Dedifferentiated amniotic fluid mesenchymal stem cell (primary cell): ENCODE data around the gene ABCF3.

Experiments
- DNase-seq: peaks from one replicate; pipeline ENCODE4 v3.0.0-alpha.2; 2016; ENCODE audit errors: extremely low spot score

The ABCF3 gene

DNA sequence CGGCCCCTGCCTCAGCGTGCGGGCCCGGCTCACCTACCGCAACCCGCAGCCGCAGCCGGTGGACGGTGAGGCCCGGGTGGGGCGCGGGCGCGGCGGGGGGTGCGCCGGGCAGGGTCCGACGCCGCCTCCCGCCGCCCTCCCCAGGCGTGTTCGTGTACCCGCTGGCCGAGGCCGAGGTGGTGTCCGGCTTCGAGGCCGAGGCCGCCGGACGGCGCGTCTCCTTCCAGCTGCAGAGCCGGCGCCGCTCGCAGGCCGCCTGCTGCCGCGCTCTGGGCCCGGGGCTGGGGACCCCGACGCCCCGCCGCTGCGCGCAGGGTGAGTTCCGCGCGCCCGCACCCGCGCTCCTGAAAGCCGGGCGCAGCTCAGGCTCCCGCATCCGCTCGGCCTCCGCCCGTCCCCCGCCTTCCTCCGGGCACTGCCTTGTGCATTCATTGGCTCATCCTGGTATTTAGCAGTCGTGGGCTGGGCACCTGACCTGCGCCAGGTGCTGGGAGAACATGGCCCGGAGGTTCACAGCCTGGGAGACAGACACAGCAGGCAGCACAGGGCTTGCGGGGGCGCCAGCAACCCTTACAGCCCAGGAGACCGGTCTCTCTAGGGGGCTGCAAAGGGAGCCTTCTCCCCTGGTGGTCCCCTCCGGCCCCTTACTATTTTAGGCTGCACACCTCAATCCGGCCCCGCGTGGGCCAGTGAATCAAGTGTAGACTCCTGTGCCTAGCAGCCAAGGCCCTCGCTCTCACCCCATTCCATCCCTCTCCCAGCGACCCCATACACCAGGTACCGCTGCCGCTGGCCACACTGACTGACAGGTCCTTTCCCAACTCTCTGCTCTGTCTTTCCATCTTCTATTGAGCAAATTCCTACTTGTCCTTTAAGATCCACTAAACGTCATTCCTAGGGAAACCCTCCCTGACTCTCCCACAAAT lies 44.9 kb downstream of the ABCF3 start:
- DNase-seq, result no peak

- DNase-seq, result no peak
Measured at GRCh38 chr3:184231671-184232070, 45.7 kb downstream of the ABCF3 start.

DNA sequence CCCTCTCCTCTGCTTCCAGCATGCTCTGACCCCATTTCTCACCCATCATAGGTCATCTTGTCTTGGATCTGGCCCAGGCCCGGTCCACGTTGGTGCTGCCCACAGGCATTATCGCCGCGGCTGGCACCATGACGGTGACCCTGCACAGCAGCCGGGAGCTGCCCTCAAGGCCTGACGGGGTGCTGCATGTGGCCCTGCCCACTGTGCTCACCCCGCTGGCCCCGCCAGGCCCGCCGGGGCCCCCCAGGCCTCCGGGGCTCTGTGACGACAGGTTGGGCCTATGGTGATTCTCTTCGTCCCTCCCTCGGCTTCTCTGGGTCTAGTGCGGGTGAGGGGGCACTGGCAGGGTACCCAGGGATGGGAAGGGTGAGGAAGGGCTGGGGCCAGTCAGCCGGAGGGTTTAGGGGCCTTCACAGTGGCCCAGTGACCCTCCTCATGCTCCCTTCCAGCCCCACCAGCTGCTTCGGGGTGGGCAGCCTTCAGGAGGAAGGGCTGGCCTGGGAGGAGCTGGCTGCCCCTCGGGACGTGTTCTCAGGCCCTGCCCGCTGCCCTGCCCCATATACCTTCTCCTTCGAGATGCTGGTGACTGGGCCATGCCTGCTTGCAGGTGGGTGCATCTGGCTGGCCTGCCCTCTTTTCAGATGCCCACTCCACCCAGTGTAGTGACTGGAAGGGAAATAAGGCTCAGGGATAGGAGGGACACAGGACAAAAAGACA lies 47.3 kb downstream of the ABCF3 start:
- no peak for DNase-seq

GRCh38 chr3:184234224-184234623 lies 48.2 kb downstream of the ABCF3 start:
- DNase-seq, result no peak

GRCh38 chr3:184234671-184235380 lies 48.8 kb downstream of the ABCF3 start:
- no peak for DNase-seq

DNA sequence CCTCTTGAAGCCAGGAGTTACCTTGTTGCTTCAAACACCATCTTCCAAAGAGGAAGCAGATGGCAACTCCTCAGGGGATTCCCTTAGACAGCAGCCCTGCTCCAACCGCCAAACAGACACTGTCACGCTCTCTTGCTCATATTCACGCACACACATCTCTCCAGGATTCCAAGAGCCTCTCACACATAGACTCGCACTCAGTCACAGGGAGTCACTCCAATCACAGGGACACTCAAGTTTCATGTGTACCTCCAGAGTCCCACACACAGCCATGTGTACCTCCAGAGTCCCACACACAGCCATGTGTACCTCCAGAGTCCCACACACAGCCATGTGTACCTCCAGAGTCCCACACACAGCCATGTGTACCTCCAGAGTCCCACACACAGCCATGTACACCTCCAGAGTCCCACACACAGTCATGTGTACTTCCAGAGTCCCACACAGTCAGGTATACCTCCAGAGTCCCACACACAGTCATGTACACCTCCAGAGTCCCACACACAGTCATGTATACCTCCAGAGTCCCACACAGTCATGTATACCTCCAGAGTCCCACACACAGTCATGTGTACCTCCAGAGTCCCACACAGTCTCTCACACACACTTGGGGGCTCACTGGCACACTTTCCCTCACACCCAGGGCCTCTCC lies 49.5 kb downstream of the ABCF3 start:
- DNase-seq, result no peak

DNA sequence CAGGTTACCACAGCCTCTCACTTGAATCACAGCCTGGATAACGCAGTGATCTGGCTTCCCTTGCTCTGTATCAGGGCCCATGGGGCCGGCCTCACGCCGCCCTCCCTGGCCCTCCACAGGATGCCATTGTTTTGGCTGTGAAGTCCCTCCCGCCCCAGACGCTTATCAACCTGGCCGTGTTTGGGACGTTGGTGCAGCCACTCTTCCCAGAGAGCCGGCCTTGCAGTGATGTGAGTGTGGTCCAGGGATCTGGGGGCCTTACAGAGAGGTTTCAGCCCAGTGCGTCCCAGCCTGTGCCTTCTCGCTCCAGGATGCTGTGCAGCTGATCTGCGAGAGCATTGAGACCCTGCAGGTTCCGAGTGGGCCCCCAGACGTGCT lies 50.0 kb downstream of the ABCF3 start:
- DNase-seq, result no peak

GRCh38 chr3:184236636-184237035 lies 50.6 kb downstream of the ABCF3 start:
- DNase-seq, result no peak

- DNase-seq, result no peak
Measured at GRCh38 chr3:184237211-184237610, 51.2 kb downstream of the ABCF3 start.

DNA sequence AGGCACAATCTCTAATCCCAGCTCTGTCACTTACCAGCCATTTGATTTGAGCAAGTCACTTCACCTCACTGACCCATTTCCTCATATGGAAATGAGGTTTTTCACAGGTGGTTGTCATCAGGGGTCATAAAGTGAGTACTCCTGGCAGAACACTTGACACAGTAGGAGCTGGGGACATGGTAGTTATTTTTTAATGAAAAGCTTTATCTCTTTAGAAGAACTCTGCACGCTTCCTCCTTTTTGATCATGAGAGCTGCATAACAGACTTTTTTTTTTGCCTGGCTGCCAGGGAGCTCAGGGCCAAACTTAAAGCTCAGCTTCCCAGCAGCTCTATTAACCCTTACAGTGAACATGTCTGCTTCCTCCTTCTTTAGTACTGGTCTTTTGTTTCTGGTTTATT lies 51.8 kb downstream of the ABCF3 start:
- no peak for DNase-seq

DNA sequence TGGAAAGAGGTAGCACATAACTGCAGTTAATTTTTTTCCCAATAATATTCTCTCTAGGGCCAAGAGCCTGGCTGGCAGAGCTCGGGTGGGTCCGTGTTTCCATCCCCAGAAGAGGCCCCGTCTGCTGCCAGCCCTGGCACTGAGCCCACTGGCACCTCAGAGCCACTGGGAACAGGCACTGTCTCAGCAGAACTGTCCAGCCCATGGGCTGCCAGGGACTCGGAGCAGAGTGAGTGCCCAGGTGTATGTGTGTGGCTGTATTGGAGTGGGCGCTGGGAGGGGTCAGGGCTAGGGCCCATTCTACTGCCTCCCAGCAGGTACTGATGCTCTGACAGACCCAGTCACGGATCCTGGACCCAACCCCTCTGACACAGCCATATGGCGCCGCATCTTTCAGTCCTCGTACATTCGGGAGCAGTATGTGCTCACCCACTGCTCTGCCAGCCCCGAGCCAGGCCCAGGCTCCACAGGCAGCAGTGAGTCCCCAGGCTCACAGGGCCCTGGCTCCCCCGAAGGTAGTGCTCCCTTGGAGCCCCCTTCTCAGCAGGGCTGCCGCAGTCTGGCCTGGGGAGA lies 52.3 kb downstream of the ABCF3 start:
- no peak for DNase-seq

- DNase-seq, result no peak
Measured at GRCh38 chr3:184239221-184239620, 53.2 kb downstream of the ABCF3 start.

GRCh38 chr3:184239708-184240107 lies 53.7 kb downstream of the ABCF3 start:
- DNase-seq, result no peak

- no peak for DNase-seq
Measured at GRCh38 chr3:184240384-184241140, 54.6 kb downstream of the ABCF3 start.

DNA sequence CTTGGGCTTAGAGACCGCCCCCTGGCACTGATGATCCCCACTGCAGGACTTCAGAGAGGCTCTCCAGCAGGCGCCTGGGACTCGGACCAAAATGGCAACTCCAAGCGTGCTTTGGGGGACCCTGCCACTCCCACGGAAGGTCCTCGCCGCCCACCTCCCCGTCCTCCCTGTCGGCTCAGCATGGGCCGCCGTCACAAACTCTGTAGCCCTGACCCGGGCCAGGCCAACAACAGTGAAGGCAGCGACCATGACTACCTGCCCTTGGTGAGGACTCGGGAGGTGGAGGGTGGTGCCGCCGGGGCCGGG lies 55.1 kb downstream of the ABCF3 start:
- no peak for DNase-seq

GRCh38 chr3:184241447-184242296 lies 55.7 kb downstream of the ABCF3 start:
- DNase-seq, result no peak

GRCh38 chr3:184242297-184242685 lies 56.3 kb downstream of the ABCF3 start:
- no peak for DNase-seq
